ENCODE data around the gene ZC3H15.

- TF ChIP-seq EZH2 (IDR thresholded peaks at IDR 0.05; ENCODE audit: borderline replicate concordance, low read length): no peak
- no peak for TF ChIP-seq CTCF (conservative IDR thresholded peaks at IDR 0.05 in 1 of 2, IDR thresholded peaks at IDR 0.05 in 1 of 2; ENCODE audit: extremely low read depth in 1 of 2, insufficient read depth in 1 of 2, low read depth in 1 of 2, low read length in 2 of 2)
Observed at GRCh38 chr2:186497928-186498327, 11.9 kb downstream of the ZC3H15 start.
